Measurements from ENCODE around the gene CACNA1D. TPM values are rescaled to one million over a fixed set of nuclear protein-coding genes. Genes with fewer than 3 reads are reported as not detected.

Gene CACNA1D
- polyA plus RNA-seq, 1 donor (not counting 4 experiments of a cell fraction or from before 2014, with no cell fraction given): 0.20 TPM

- H3K4me2 ChIP-seq (ENCODE audit: control insufficient read depth, extremely low read depth, insufficient read depth, low read depth, low read length): peak overlapping the region; percentile 80
- no peaks in the 10 kb centered on the region for H3K36me3 ChIP-seq (ENCODE audit: control insufficient read depth in 2 of 2, extremely low read depth in 1 of 2, insufficient read depth in 2 of 2, low read length in 2 of 2)
- no peaks in the 10 kb centered on the region for H3K9me1 ChIP-seq (ENCODE audit: control insufficient read depth, extremely low read depth, insufficient read depth, low read length)
- H3K27ac ChIP-seq (ENCODE audit: control insufficient read depth, insufficient read depth, low read length): no peak overlapping the region
- no peaks in the 10 kb centered on the region for H3K79me2 ChIP-seq (ENCODE audit: control insufficient read depth, insufficient read depth, low read length)
- FAIRE-seq (no peak), DNase-seq (ENCODE audit: low read depth, low spot score) (no peak)
- no peaks in the 10 kb centered on the region for H4K20me1 ChIP-seq (ENCODE audit: control insufficient read depth, extremely low read depth, insufficient read depth, low read length)
- peaks cover 7% of the 10 kb centered on the region for H3K4me1 ChIP-seq (ENCODE audit: control insufficient read depth, extremely low read depth, insufficient read depth, low read length)
- no peak for TF ChIP-seq CTCF (optimal IDR thresholded peaks at IDR 0.05 in 1 of 3, IDR thresholded peaks at IDR 0.05 in 1 of 3, conservative IDR thresholded peaks at IDR 0.05 in 1 of 3; ENCODE audit: extremely low read depth in 1 of 3, insufficient read depth in 2 of 3, low read length in 3 of 3)
- peak; percentile 90 for TF ChIP-seq EZH2 (IDR thresholded peaks at IDR 0.05; ENCODE audit: low read length)
- peak overlapping the region; percentile 68 for H2AFZ ChIP-seq (ENCODE audit: control insufficient read depth, low read length)
- peak overlapping the region; percentile 29 to 57 (median 32) for H3K4me3 ChIP-seq (ENCODE audit: control insufficient read depth in 2 of 3, extremely low read depth in 1 of 3, insufficient read depth in 2 of 3, low read depth in 1 of 3, low read length in 3 of 3)
- dilution Hi-C loops (cut with MboI; ENCODE audit: extremely low pct_ligation_motif_present, low sequenced_read_pairs): no loop called here
- no peak overlapping the region for H3K9ac ChIP-seq (ENCODE audit: control insufficient read depth, extremely low read depth, insufficient read depth, low read length)
- H3K27me3 ChIP-seq (ENCODE audit: control insufficient read depth, extremely low read depth, insufficient read depth, low read length): peaks cover 28% of the 10 kb centered on the region
- no peaks in the 10 kb centered on the region for H3K9me3 ChIP-seq (ENCODE audit: control insufficient read depth, low read depth, low read length)
These were observed 722 bp downstream of the CACNA1D start for GRCh38 chr3:53495146-53495519.

GRCh38 chr3:53495520-53496391 is 1.3 kb downstream of the CACNA1D start:
- Histone ChIP-seq H3K9me3 (ENCODE audit: control insufficient read depth, low read depth, low read length) (no peaks in the 10 kb centered on the region), H3K36me3 (ENCODE audit: control insufficient read depth in 2 of 2, extremely low read depth in 1 of 2, insufficient read depth in 2 of 2, low read length in 2 of 2) (no peaks in the 10 kb centered on the region), H3K27me3 (ENCODE audit: control insufficient read depth, extremely low read depth, insufficient read depth, low read length) (peaks cover 28% of the 10 kb centered on the region), H3K4me1 (ENCODE audit: control insufficient read depth, extremely low read depth, insufficient read depth, low read length) (peaks cover 7% of the 10 kb centered on the region), H2AFZ (ENCODE audit: control insufficient read depth, low read length) (peak overlapping the region; percentile 68), H3K4me2 (ENCODE audit: control insufficient read depth, extremely low read depth, insufficient read depth, low read depth, low read length) (peak overlapping the region; percentile 80), H3K4me3 (ENCODE audit: control insufficient read depth in 2 of 3, extremely low read depth in 1 of 3, insufficient read depth in 2 of 3, low read depth in 1 of 3, low read length in 3 of 3) (peak overlapping the region; percentile 29 to 57 (median 32)), H3K9ac (ENCODE audit: control insufficient read depth, extremely low read depth, insufficient read depth, low read length) (no peak overlapping the region), H3K27ac (ENCODE audit: control insufficient read depth, insufficient read depth, low read length) (no peak overlapping the region), H3K9me1 (ENCODE audit: control insufficient read depth, extremely low read depth, insufficient read depth, low read length) (no peaks in the 10 kb centered on the region), H3K79me2 (ENCODE audit: control insufficient read depth, insufficient read depth, low read length) (no peaks in the 10 kb centered on the region), H4K20me1 (ENCODE audit: control insufficient read depth, extremely low read depth, insufficient read depth, low read length) (no peaks in the 10 kb centered on the region)
- dilution Hi-C loops (cut with MboI; ENCODE audit: extremely low pct_ligation_motif_present, low sequenced_read_pairs): no loop called here
- DNase-seq (ENCODE audit: low read depth, low spot score) (no peak), FAIRE-seq (no peak)
- TF ChIP-seq EZH2 (IDR thresholded peaks at IDR 0.05; ENCODE audit: low read length): peak; percentile 77
- TF ChIP-seq CTCF (optimal IDR thresholded peaks at IDR 0.05 in 1 of 3, IDR thresholded peaks at IDR 0.05 in 1 of 3, conservative IDR thresholded peaks at IDR 0.05 in 1 of 3; ENCODE audit: extremely low read depth in 1 of 3, insufficient read depth in 2 of 3, low read length in 3 of 3): peak in 1 of 3 experiments; percentile 7
